H1 (cell line): ENCODE data around the gene WDR12. TPM values are rescaled to one million over a fixed set of nuclear protein-coding genes. Genes with fewer than 3 reads are reported as not detected.

Source experiments
- BCL11A ChIP-seq, 2 experiments: IDR thresholded peaks; one replicate each; pipeline ENCODE4 v1.6.1; 2011; ENCODE audit warnings: low read depth in 2 of 2, low read length in 2 of 2, mild to moderate bottlenecking in 2 of 2
- CBX5 ChIP-seq: fragments of 300-800, 300-1000 bp; sonication (generic); IDR thresholded peaks from 2 replicates; pipeline ENCODE4 v1.7.1; 2016; ENCODE audit warnings: antibody characterized with exemption, low read length, low read depth
- CBX8 ChIP-seq: fragments of 300-800, 300-1000 bp; sonication (generic); IDR thresholded peaks from 2 replicates; pipeline ENCODE4 v1.7.1; 2016; ENCODE audit warnings: low read depth, low read length, borderline replicate concordance
- CHD7 ChIP-seq: fragments of 300-600 bp; sonication (generic); IDR thresholded peaks from 2 replicates; pipeline ENCODE4 v1.7.1; 2012; ENCODE audit warnings: low read length, moderate library complexity, mild to moderate bottlenecking, inconsistent platforms; ENCODE audit not compliant: insufficient replicate concordance
- CREB1 ChIP-seq: IDR thresholded peaks from 2 replicates; pipeline ENCODE4 v1.6.1; 2012; ENCODE audit warnings: inconsistent platforms
- CTBP2 ChIP-seq: IDR thresholded peaks from 2 replicates; pipeline ENCODE4 v1.7.0; 2011; ENCODE audit warnings: borderline replicate concordance, mild to moderate bottlenecking, moderate library complexity, mixed read lengths, low read length; ENCODE audit not compliant: insufficient read depth, insufficient read length
- POLR2A ChIP-seq, 2 experiments: IDR thresholded peaks; 1 replicate in 1 of 2; 2 replicates in 1 of 2; pipeline ENCODE4 v1.6.1; 2011; ENCODE audit warnings: low read depth in 2 of 2, low read length in 2 of 2, mild to moderate bottlenecking in 2 of 2; ENCODE audit errors: control extremely low read depth in 1 of 2
- POLR2AphosphoS5 ChIP-seq: IDR thresholded peaks from 2 replicates; pipeline ENCODE4 v1.6.1; 2011; ENCODE audit warnings: low read depth, low read length
- RNF2 ChIP-seq: fragments of 200-900, 300-1000 bp; sonication (generic); IDR thresholded peaks from 2 replicates; pipeline ENCODE4 v1.7.1; 2016; ENCODE audit warnings: borderline replicate concordance, low read depth, mild to moderate bottlenecking, antibody characterized with exemption, low read length; ENCODE audit not compliant: poor library complexity, severe bottlenecking; ENCODE audit errors: missing control alignments
- SAP30 ChIP-seq: fragments of 300-600 bp; sonication (generic); IDR thresholded peaks from 2 replicates; pipeline ENCODE4 v1.7.1; 2012; ENCODE audit warnings: low read length, moderate library complexity, mild to moderate bottlenecking, inconsistent platforms; ENCODE audit not compliant: insufficient read depth, insufficient replicate concordance
- SIRT6 ChIP-seq: IDR thresholded peaks from one replicate; pipeline ENCODE4 v1.7.1; 2012; ENCODE audit warnings: low read length, inconsistent platforms
- SUZ12 ChIP-seq: fragments of 200-600 bp; sonication (generic); IDR thresholded peaks from 2 replicates; pipeline ENCODE4 v1.6.1; 2012; ENCODE audit warnings: mild to moderate bottlenecking, inconsistent platforms, low read length, moderate library complexity, mixed read lengths
- TEAD4 ChIP-seq: IDR thresholded peaks from 2 replicates; pipeline ENCODE4 v1.6.1; 2012; ENCODE audit warnings: low read depth, low read length, inconsistent platforms, mixed read lengths
- polyA plus RNA-seq, 7 experiments: library from polyadenylated mRNA; depleted of rRNA in 3 of 7; stranded (reverse) in 5 of 7; unstranded in 2 of 7; fragments of >200 nt in 5 of 7; fragments of 200-250 nt in 2 of 7; gene quantifications; 1 replicate in 5 of 7; 2 replicates in 1 of 7; 4 replicates in 1 of 7; pipeline versions ENCODE4 v1.2.1 to v1.2.3, GENCODE V29; 2011 to 2013; ENCODE audit warnings: missing spikeins in 2 of 7, mixed read lengths in 2 of 7
- total RNA-seq: library from RNA; stranded (reverse); fragmentation: NEBNext Ultra II Directional; extraction: Animal tissue kit (Norgen Biotek cat#: 25700); gene quantifications from 2 replicates; pipeline ENCODE4 v1.2.1, GENCODE V29; 2021

WDR12 gene
- total and polyA plus RNA-seq, 2 of the 8 experiments (the other 6 are each of a cell fraction or from before 2014, with no cell fraction given), result 25.0 to 183 TPM

- TF ChIP-seq CHD7 (no peak), SAP30 (no peak), CTBP2 (no peak), TEAD4 (no peak), POLR2AphosphoS5 (no peak), POLR2A (IDR thresholded peaks at IDR 0.05; ENCODE audit: control extremely low read depth in 1 of 2, low read depth in 2 of 2, low read length in 2 of 2) (no peak), CREB1 (no peak), SIRT6 (no peak), CBX5 (no peak), CBX8 (no peak), SUZ12 (no peak), RNF2 (no peak), BCL11A (IDR thresholded peaks at IDR 0.05; ENCODE audit: low read depth in 2 of 2, low read length in 2 of 2) (no peak)
Measured at GRCh38 chr2:202910698-202911097, 775 bp downstream of the WDR12 start (continued).
